GM23338 (cell line): ENCODE measurements around the gene DAP3. TPM values are rescaled to one million over a fixed set of nuclear protein-coding genes. Genes with fewer than 3 reads are reported as not detected.

ENCODE experiments used
- ATAC-seq: fragments of 200-7000 bp; cut with Tn5 transposase; 3 replicates; pipeline ENCODE4 v1.9.1; 2020
- DNase-seq: peaks from one replicate; pipeline ENCODE4 v3.0.0-alpha.2; 2015; ENCODE audit warnings: low spot score
- H2AFZ ChIP-seq: fragments of 200-600 bp; sonication (generic); 2 replicates; pipeline ENCODE4 v1.8.0; 2016; ENCODE audit warnings: antibody characterized with exemption, mild to moderate bottlenecking, moderate library complexity
- H3F3A ChIP-seq: fragments of 200-600 bp; sonication (generic); replicated peaks from 2 replicates; pipeline ENCODE4 v1.8.0; 2017; ENCODE audit warnings: antibody characterized with exemption, mixed run types, low read depth
- H3K27ac ChIP-seq: fragments of 200-600 bp; sonication (generic); 2 replicates; pipeline ENCODE4 v1.6.1; 2016; ENCODE audit warnings: low read depth
- H3K27me3 ChIP-seq: fragments of 200-600 bp; sonication (generic); 2 replicates; pipeline ENCODE4 v1.8.0; 2016; ENCODE audit warnings: mild to moderate bottlenecking, mixed run types, moderate library complexity; ENCODE audit not compliant: insufficient read depth
- H3K36me3 ChIP-seq: fragments of 200-600 bp; sonication (generic); 2 replicates; pipeline ENCODE4 v1.8.0; 2016; ENCODE audit warnings: mild to moderate bottlenecking; ENCODE audit not compliant: insufficient read depth
- H3K4me1 ChIP-seq: fragments of 200-600 bp; sonication (generic); 2 replicates; pipeline ENCODE4 v1.8.0; 2016; ENCODE audit warnings: mild to moderate bottlenecking, moderate library complexity; ENCODE audit not compliant: insufficient read depth
- H3K4me2 ChIP-seq: fragments of 200-600 bp; sonication (generic); 2 replicates; pipeline ENCODE4 v1.7.1; 2017; ENCODE audit warnings: mixed run types
- H3K4me3 ChIP-seq: fragments of 200-600 bp; sonication (generic); 2 replicates; pipeline ENCODE4 v1.6.1; 2016; ENCODE audit warnings: mixed run types
- H3K79me2 ChIP-seq: fragments of 200-600 bp; sonication (generic); replicated peaks from 2 replicates; pipeline ENCODE4 v1.8.0; 2017; ENCODE audit warnings: mild to moderate bottlenecking; ENCODE audit not compliant: insufficient read depth
- H3K9me2 ChIP-seq: fragments of 200-600 bp; sonication (generic); 2 replicates; pipeline ENCODE4 v1.8.0; 2017; ENCODE audit not compliant: insufficient read depth
- H4K20me1 ChIP-seq: fragments of 200-600 bp; sonication (generic); replicated peaks from 2 replicates; pipeline ENCODE4 v1.8.0; 2017; ENCODE audit warnings: mild to moderate bottlenecking; ENCODE audit not compliant: insufficient read depth
- H3K27ac Mint-ChIP-seq: 2 replicates; pipeline ENCODE4 v1.8.0; 2020; ENCODE audit warnings: inconsistent platforms, mild to moderate bottlenecking, moderate library complexity, mixed read lengths
- H3K27me3 Mint-ChIP-seq: 3 replicates; pipeline ENCODE4 v1.8.0; 2022; ENCODE audit warnings: low read depth, mild to moderate bottlenecking, moderate library complexity, mixed read lengths, inconsistent platforms; ENCODE audit not compliant: insufficient read depth, poor library complexity
- H3K36me3 Mint-ChIP-seq: 3 replicates; pipeline ENCODE4 v1.8.0; 2021; ENCODE audit warnings: low read depth, mild to moderate bottlenecking, inconsistent platforms, moderate library complexity, mixed read lengths
- H3K4me1 Mint-ChIP-seq: 3 replicates; pipeline ENCODE4 v1.8.0; 2020; ENCODE audit warnings: mild to moderate bottlenecking, inconsistent platforms, mixed read lengths
- H3K4me3 Mint-ChIP-seq: 3 replicates; pipeline ENCODE4 v1.8.0; 2021; ENCODE audit warnings: moderate library complexity, mild to moderate bottlenecking, inconsistent platforms, mixed read lengths
- H3K9me3 Mint-ChIP-seq: 3 replicates; pipeline ENCODE4 v1.8.0; 2020; ENCODE audit warnings: moderate library complexity, mild to moderate bottlenecking, inconsistent platforms, mixed read lengths
- CTCF ChIP-seq, 2 experiments: fragments of 200-600 bp in 1 of 2; sonication (generic) in 1 of 2; conservative IDR thresholded peaks; 2 replicates each; pipeline versions ENCODE4 v1.5.1 to v1.6.1; 2016 to 2017; ENCODE audit warnings: antibody characterized with exemption in 2 of 2, low read depth in 2 of 2, mild to moderate bottlenecking in 2 of 2, moderate library complexity in 1 of 2
- EZH2phosphoT487 ChIP-seq: fragments of 200-600 bp; sonication (generic); IDR thresholded peaks from one replicate; pipeline ENCODE4 v1.8.1; 2018; ENCODE audit warnings: antibody characterized with exemption; ENCODE audit not compliant: unreplicated experiment
- ZNF331 ChIP-seq: fragments of 250-450 bp; sonication (Bioruptor Pico); IDR thresholded peaks from 2 replicates; pipeline ENCODE4 v1.5.0; 2020; ENCODE audit warnings: low read depth, mild to moderate bottlenecking, moderate library complexity
- ZNF462 ChIP-seq: fragments of 250-450 bp; sonication (Bioruptor Pico); IDR thresholded peaks from 2 replicates; pipeline ENCODE4 v1.5.0; 2020; ENCODE audit warnings: mild to moderate bottlenecking, moderate library complexity
- polyA plus RNA-seq: library from polyadenylated mRNA; unstranded; fragments of >200 nt; fragmentation: Nextera tagmentation; extraction: Ambion mirVana; gene quantifications from 2 replicates; pipeline ENCODE4 v1.2.1, GENCODE V29; 2016
- total RNA-seq: library from RNA; depleted of rRNA; stranded (reverse); fragments of >200 nt; shearing (Covaris generic); gene quantifications from 2 replicates; pipeline ENCODE4 v1.2.3, GENCODE V29; 2014

DAP3 gene
- total and polyA plus RNA-seq, 2 experiments from 2014 or later, result 89.8 to 90.1 TPM

DNA sequence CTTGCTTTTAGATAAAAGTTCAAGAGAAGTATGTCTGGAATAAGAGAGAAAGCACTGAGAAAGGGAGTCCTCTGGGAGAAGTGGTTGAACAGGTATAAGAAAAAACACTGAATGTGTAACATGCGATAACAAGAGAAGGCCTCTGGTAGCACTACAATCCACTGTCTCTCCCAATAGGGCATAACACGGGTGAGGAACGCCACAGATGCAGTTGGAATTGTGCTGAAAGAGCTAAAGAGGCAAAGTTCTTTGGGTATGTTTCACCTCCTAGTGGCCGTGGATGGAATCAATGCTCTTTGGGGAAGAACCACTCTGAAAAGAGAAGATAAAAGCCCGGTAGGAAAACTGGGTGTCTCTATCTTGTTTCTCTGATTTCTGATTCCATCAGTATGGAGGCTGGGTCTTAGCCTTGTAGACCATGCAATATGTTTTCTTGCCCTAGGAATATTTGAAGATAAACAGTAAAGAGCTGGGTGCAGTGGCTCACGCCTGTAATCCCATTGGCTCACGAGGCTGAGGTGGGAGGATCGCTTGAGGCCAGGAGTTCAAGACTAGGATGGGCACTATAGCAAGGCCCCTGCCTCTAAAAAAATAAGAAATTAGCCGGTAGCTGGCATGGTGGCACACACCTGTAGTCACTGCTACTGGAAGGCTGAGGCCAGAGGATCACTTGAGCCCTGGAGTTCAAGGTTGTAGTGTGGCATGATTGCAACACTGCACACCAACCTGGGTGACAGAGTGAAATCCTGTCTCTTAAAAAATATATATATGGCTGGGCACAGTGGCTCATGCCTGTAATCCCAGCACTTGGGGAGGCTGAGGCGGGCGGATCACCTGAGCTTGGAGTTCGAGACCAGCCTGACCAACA, 40.4 kb downstream of the DAP3 start:
- Histone ChIP-seq H3F3A (peaks cover 12% of the 10 kb centered on the region), H3K27ac (peak overlapping the region; percentile 7), H4K20me1 (no peaks in the 10 kb centered on the region), H3K4me3 (no peak overlapping the region), H3K4me2 (no peak overlapping the region), H3K36me3 (peaks cover 21% of the 10 kb centered on the region), H3K27me3 (no peaks in the 10 kb centered on the region), H3K9me2 (no peaks in the 10 kb centered on the region), H2AFZ (no peak overlapping the region), H3K79me2 (no peaks in the 10 kb centered on the region), H3K4me1 (no peaks in the 10 kb centered on the region)
- ATAC-seq (peak; percentile 99), DNase-seq (peak; percentile 93)
- H3K9me3 Mint-ChIP-seq, result no peaks in the 10 kb centered on the region
- peaks cover 6% of the 10 kb centered on the region for H3K27me3 Mint-ChIP-seq
- H3K4me1 Mint-ChIP-seq, result no peaks in the 10 kb centered on the region
- no peak overlapping the region; the same call in 2 of the 3 replicates for H3K4me3 Mint-ChIP-seq
- no peak overlapping the region for H3K27ac Mint-ChIP-seq
- TF ChIP-seq ZNF462 (no peak), EZH2phosphoT487 (no peak), ZNF331 (CRISPR knock-in tag) (no peak), CTCF (conservative IDR thresholded peaks at IDR 0.05; ENCODE audit: low read depth in 2 of 2) (peak; percentile 78 to 80)
- peaks cover 62% of the 10 kb centered on the region for H3K36me3 Mint-ChIP-seq
